ENCODE measurements around the gene ME3.

DNA sequence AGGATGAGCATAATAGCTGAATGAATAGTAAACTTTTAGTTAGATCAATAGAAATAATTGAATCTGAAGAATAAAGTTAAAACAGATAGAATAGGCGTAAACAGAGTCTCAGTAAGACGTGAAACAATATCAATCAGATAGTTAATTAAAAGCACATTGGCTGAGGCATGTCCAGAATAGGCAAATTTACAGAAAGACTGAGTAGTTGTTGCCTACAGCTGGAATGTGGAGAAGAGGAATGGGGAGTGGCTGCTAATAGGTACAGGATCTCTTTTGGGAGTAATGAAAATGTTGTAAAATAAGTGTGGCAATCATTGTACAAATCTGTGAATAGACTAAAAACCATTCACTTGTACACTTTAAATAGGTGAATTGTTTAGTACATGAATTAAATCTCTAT lies 36.3 kb upstream of the ME3 start:
- TF ChIP-seq, protein P1, sequence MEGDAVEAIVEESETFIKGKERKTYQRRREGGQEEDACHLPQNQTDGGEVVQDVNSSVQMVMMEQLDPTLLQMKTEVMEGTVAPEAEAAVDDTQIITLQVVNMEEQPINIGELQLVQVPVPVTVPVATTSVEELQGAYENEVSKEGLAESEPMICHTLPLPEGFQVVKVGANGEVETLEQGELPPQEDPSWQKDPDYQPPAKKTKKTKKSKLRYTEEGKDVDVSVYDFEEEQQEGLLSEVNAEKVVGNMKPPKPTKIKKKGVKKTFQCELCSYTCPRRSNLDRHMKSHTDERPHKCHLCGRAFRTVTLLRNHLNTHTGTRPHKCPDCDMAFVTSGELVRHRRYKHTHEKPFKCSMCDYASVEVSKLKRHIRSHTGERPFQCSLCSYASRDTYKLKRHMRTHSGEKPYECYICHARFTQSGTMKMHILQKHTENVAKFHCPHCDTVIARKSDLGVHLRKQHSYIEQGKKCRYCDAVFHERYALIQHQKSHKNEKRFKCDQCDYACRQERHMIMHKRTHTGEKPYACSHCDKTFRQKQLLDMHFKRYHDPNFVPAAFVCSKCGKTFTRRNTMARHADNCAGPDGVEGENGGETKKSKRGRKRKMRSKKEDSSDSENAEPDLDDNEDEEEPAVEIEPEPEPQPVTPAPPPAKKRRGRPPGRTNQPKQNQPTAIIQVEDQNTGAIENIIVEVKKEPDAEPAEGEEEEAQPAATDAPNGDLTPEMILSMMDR (optimal IDR thresholded peaks at IDR 0.05 in 1 of 3, IDR thresholded peaks at IDR 0.05 in 1 of 3, conservative IDR thresholded peaks at IDR 0.05 in 1 of 3; ENCODE audit: extremely low read depth in 1 of 3, insufficient read depth in 2 of 3, low read length in 3 of 3), result no peak
- no peak for TF ChIP-seq EZH2 (IDR thresholded peaks at IDR 0.05; ENCODE audit: low read length)
